Hepatocyte (in vitro differentiated cells): ENCODE data around the gene ICA1.

ENCODE experiments used
- EZH2 ChIP-seq: fragments of 200-600 bp; sonication (generic); IDR thresholded peaks from 2 replicates; pipeline ENCODE4 v1.6.1; 2016; ENCODE audit warnings: antibody characterized with exemption, mild to moderate bottlenecking, borderline replicate concordance
- TF ChIP-seq, protein P1 (sequence below): fragments of 200-600 bp; sonication (generic); IDR thresholded peaks from 2 replicates; pipeline ENCODE4 v1.5.1; 2016; ENCODE audit warnings: antibody characterized with exemption, mild to moderate bottlenecking; ENCODE audit not compliant: poor library complexity

GRCh38 chr7:8143151-8143874 is 118.7 kb downstream of the ICA1 start:
- TF ChIP-seq, protein P1, sequence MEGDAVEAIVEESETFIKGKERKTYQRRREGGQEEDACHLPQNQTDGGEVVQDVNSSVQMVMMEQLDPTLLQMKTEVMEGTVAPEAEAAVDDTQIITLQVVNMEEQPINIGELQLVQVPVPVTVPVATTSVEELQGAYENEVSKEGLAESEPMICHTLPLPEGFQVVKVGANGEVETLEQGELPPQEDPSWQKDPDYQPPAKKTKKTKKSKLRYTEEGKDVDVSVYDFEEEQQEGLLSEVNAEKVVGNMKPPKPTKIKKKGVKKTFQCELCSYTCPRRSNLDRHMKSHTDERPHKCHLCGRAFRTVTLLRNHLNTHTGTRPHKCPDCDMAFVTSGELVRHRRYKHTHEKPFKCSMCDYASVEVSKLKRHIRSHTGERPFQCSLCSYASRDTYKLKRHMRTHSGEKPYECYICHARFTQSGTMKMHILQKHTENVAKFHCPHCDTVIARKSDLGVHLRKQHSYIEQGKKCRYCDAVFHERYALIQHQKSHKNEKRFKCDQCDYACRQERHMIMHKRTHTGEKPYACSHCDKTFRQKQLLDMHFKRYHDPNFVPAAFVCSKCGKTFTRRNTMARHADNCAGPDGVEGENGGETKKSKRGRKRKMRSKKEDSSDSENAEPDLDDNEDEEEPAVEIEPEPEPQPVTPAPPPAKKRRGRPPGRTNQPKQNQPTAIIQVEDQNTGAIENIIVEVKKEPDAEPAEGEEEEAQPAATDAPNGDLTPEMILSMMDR, result no peak
- TF ChIP-seq EZH2, result no peak
